ENCODE results near the gene ZNF511.

ZNF511 gene

GRCh38 chr10:133270773-133271297 is 37.9 kb upstream of the ZNF511 start:
- TF ChIP-seq CTCF (IDR thresholded peaks at IDR 0.05; ENCODE audit: low read depth, low read length) = no peak
- no peak overlapping the region for H3K4me3 ChIP-seq (ENCODE audit: low read depth, low read length)

- no peak for TF ChIP-seq CTCF (IDR thresholded peaks at IDR 0.05; ENCODE audit: low read depth, low read length)
- H3K4me3 ChIP-seq (ENCODE audit: low read depth, low read length) = no peak overlapping the region
Observed at GRCh38 chr10:133271521-133272300, 37.0 kb upstream of the ZNF511 start.

- TF ChIP-seq CTCF (IDR thresholded peaks at IDR 0.05; ENCODE audit: low read depth, low read length) = no peak
- H3K4me3 ChIP-seq (ENCODE audit: low read depth, low read length) = no peak overlapping the region
Observed at GRCh38 chr10:133272301-133272963, 36.3 kb upstream of the ZNF511 start.

- TF ChIP-seq CTCF (IDR thresholded peaks at IDR 0.05; ENCODE audit: low read depth, low read length) = no peak
- H3K4me3 ChIP-seq (ENCODE audit: low read depth, low read length) = no peak overlapping the region
Observed at GRCh38 chr10:133272964-133273420, 35.7 kb upstream of the ZNF511 start.

- H3K4me3 ChIP-seq (ENCODE audit: low read depth, low read length) = no peak overlapping the region
- TF ChIP-seq CTCF (IDR thresholded peaks at IDR 0.05; ENCODE audit: low read depth, low read length) = no peak
Observed at GRCh38 chr10:133273534-133274143, 35.1 kb upstream of the ZNF511 start.

- no peak for TF ChIP-seq CTCF (IDR thresholded peaks at IDR 0.05; ENCODE audit: low read depth, low read length)
- no peak overlapping the region for H3K4me3 ChIP-seq (ENCODE audit: low read depth, low read length)
Observed at GRCh38 chr10:133274751-133275683, 33.7 kb upstream of the ZNF511 start.

All from WI38 (cell line).